Stimulated activated CD8-positive, alpha-beta memory T cell treated with anti-CD3 and anti-CD28 coated beads, Interleukin-15, amount 100 ng/mL, for 48 hours (primary cell): ENCODE measurements around the gene HIC1.
"Not testable (repeated sequence)": the region's sequence is repeated elsewhere in the genome, so short reads cannot be mapped to it uniquely, and the experiment has no call there.

ENCODE experiments used
- DNase-seq, 2 donors: peaks; one replicate each; pipeline ENCODE4 v3.0.0-alpha.2; 2020; ENCODE audit warnings: low read depth in 2 of 2

The HIC1 gene, protein sequence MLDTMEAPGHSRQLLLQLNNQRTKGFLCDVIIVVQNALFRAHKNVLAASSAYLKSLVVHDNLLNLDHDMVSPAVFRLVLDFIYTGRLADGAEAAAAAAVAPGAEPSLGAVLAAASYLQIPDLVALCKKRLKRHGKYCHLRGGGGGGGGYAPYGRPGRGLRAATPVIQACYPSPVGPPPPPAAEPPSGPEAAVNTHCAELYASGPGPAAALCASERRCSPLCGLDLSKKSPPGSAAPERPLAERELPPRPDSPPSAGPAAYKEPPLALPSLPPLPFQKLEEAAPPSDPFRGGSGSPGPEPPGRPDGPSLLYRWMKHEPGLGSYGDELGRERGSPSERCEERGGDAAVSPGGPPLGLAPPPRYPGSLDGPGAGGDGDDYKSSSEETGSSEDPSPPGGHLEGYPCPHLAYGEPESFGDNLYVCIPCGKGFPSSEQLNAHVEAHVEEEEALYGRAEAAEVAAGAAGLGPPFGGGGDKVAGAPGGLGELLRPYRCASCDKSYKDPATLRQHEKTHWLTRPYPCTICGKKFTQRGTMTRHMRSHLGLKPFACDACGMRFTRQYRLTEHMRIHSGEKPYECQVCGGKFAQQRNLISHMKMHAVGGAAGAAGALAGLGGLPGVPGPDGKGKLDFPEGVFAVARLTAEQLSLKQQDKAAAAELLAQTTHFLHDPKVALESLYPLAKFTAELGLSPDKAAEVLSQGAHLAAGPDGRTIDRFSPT

GRCh38 chr17:2054512-2055291 lies at the start of gene HIC1:
Gene HIC1 (plus strand): TSS chr17:2055103. CDS start chr17:2056691, 1,588 bp downstream.
- DNase-seq = peak; percentile 73 to 74

DNA sequence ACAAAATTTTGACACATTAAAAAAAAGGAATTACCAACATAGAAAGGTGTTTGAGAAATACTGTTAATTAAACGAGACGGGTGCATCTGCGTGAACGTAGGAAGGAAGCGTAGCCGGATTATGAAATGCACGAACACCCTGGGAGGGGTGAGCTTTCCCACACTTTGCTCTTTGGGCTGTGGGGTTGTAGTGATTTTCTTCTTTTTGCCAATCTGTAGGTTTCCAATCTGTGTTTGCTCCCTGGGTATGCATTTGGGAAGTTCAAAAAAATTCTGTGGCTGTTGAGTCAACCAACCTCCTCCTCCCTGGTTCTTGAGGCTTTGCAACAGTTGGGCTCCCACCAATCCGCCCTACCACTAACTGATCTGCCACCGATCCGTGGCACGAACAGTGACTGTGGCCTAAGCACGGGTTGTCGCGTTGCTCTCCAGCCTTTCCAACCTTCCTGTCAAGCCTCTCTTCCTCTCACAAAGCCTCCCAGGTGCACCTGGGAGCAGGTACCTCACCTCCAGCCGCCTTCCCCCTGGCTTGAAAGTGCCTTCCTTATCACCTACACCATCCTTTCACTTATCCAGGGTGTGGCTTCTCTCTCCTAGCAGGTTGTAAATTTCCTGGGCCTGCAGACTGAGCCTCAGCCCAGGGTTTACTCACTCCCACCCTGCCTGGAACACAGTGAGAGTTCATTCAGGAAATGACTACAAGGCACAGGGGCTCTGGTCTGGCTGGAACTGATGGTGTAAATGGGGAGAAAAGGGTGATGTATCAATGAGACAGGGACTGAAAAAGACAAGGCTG lies 46.4 kb upstream of the HIC1 start:
- DNase-seq = no peak

DNA sequence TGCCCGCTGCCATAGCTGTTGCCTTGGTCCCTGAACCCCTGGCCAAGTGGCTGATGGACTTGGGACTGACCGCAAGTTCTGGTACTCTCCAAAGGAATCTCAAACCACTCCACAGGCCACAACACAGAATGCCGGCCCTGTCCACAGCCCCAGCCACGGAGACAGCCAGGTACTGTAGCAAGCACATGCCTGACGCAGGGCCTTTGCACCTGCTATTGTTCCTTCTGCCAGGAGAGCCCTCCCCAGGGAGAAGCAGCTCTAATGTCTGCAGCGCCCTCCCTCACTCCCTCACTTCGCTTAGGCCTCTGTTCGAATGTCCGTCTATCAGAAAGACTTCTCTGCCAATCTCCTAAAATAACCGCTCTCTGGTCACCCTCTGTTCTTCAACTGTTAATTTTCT lies 45.2 kb upstream of the HIC1 start:
- no peak for DNase-seq

GRCh38 chr17:2011411-2012371 lies 43.2 kb upstream of the HIC1 start:
- no peak for DNase-seq

GRCh38 chr17:2012499-2012898 lies 42.4 kb upstream of the HIC1 start:
- no peak for DNase-seq

GRCh38 chr17:2013220-2013993 lies 41.5 kb upstream of the HIC1 start:
- DNase-seq = not testable (repeated sequence)

- no peak for DNase-seq
Measured at GRCh38 chr17:2013994-2014317, 40.9 kb upstream of the HIC1 start.

- DNase-seq = no peak
Measured at GRCh38 chr17:2015314-2015713, 39.6 kb upstream of the HIC1 start.

DNA sequence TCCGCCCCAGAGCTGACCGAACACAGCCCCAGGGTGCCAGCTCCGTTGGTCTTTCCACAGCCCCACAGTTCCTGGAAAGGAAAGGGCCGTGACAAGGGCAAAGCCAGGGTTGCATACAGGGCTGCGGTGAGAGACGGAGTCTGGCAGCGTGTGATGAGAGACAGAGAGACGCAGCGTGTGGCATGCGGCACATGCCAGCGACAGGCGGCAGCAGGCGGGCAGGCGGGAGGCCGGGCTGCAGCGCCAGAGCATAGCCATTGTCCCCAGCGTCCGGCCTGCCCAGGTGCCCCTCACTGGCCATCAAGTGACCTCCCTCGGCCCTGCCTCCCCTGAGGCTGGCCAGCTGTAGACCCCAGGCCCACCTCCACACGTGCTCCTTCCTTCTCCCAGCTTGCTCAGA lies 38.4 kb upstream of the HIC1 start:
- DNase-seq = no peak

- no peak for DNase-seq
Measured at GRCh38 chr17:2017274-2017941, 37.5 kb upstream of the HIC1 start.

DNA sequence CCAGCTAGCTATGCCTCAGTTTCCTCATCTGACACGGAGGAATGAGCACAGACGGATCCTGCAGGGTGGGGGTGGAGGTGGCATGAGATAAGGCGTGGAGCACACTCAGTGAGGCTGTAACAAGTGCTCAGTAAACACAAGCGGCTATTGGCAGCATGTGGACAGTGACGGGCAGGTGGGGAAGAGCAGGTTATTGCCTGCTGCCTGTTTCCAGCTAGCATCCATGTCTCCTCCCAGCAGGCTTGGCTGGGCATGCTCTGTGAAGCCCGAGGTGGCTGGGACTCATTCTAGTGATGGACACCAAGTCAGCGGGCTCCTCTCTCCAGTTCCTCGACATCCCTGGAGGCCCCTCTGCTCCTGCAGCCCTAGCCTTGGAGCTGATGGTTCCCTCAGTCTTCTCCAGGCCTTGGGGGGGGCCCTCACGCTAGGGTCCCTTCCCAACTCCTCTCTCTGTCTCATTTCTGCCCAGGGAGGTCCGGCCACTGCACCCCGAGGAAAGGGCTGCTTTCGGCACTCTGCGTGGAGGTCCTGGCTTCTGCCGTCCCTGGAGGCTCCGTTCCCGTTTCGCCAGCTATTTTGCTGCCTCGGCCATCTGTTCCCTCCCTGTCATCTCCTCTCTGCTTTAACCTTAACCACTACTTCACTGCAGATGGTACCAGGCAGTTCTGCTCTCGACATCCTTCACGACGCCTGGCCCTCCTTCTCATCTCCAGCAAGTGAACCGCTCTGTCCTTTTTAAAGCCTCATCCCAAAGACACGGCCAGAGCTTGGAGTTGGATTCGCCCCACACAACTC lies 36.0 kb upstream of the HIC1 start:
- DNase-seq = no peak

DNA sequence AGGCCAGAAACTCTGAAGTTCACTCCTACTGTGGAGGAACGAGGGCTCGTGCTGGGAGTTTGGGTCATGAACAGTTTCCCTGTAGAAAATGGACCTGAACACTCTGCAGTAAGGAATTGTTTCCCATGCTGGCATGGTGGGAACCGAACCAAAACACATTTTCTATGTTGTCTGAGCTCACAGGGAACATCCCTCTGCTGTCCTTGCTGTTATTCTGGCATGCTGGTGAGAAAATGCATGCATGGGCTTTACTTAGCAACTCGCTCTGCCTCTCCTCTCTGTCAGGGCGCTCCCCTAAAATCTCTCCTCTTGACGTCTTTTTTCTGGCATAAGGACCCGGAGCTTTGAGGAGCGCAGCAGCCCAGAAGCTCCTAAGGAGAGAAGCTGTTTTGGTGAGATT lies 35.2 kb upstream of the HIC1 start:
- DNase-seq = no peak

GRCh38 chr17:2020721-2021120 lies 34.2 kb upstream of the HIC1 start:
- DNase-seq = no peak

GRCh38 chr17:2022647-2023240 lies 32.2 kb upstream of the HIC1 start:
- DNase-seq = no peak

- DNase-seq = no peak
Measured at GRCh38 chr17:2023256-2023655, 31.6 kb upstream of the HIC1 start.

DNA sequence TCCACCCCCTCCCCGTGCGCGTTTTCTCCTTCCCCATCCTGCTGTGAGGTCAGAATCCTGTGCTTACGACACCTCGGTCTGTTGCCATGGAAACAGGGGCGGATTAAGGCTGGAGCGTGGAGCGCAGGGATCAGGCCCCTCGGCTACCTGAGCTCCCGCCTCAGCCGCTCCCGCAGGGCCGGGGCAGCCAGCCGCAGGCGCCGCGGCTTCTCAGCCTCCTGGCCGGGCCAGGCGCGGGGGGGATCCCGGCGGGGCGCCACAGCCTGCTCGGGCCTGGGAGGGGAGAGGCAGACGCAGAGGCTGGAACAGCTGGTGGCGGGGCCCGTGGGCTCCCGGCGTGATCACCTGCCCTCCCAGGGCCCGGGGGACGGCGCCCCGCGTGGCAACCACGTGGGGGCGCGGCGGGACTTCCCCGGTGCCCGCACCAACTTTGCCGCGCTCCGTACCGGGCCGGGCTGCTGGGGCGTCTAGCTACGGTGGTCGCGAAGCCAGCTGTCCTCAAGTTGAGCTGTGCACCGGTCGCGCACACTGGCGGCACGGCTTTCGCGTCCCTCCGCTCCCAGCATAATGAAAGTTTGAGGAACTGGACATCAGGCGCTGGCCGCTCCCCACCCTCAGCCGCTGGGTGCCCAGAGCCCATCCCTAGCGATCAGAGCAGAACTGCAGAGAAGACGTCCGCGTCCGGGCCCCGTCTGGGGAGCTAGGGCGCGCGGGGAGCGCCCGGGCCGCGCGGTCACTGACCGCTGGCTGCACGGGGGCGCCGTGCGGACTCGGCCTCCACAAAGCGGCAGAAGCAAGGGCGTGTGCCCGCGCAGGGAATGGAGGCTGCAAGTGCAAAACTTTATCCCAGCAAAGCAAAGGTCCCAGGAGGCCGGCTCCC lies 31.0 kb upstream of the HIC1 start:
- no peak for DNase-seq
